Astrocyte of the hippocampus (primary cell): ENCODE data around the gene QSOX2.

Source experiments
- DNase-seq: peaks from one replicate; pipeline ENCODE4 v3.0.0; 2011; ENCODE audit warnings: low read depth, low spot score

QSOX2 gene

GRCh38 chr9:136192289-136193126 lies 53.1 kb downstream of the QSOX2 start:
- no peak for DNase-seq

GRCh38 chr9:136191960-136192286 lies 53.7 kb downstream of the QSOX2 start:
- no peak for DNase-seq

- no peak for DNase-seq
Observed at GRCh38 chr9:136191099-136191959, 54.3 kb downstream of the QSOX2 start.

GRCh38 chr9:136190656-136191055 lies 55.0 kb downstream of the QSOX2 start:
- no peak for DNase-seq

- DNase-seq: no peak
Observed at GRCh38 chr9:136190237-136190601, 55.4 kb downstream of the QSOX2 start.

DNA sequence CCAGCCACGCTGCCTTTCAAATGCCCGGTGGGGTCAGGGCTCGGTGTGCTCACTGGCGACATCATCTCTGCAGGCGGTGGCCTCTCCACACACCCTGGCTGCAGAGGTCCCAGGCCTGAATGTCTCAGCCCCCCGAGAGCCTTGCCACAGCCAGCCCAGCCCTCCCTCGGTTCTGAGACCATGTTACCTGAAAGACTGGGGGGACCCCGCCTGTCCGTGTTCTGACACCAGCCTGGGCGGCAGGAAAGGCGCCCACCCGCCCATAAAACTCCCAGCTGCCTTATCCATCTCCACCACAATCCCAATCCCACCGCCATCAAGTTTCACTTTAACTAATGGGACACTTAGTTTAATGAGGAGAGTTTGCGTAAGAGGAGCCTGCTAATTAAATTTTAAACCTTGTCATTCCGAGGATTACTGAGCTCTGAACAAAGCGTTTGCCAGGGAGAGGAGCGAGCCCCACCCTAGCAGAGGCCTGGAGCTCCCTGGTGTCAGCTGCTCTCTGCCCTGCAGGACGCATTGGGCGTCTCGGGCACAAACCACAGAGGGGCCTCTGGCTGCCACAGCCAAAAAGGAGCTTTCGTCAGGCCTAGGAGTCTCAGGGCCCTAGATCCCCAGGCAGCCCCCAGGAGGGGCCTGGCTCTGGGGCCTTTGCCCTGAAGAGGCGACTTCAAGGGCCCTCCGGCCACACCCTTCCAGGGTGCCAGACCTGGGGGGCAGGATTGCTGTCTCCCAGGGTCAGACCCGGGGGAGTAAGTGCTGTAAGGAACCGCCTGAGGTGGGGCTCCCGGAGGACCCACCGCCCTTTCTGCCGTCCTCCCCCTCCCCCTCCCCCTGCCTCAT lies 56.0 kb downstream of the QSOX2 start:
- no peak for DNase-seq

- no peak for DNase-seq
Observed at GRCh38 chr9:136187683-136188586, 57.7 kb downstream of the QSOX2 start.

DNA sequence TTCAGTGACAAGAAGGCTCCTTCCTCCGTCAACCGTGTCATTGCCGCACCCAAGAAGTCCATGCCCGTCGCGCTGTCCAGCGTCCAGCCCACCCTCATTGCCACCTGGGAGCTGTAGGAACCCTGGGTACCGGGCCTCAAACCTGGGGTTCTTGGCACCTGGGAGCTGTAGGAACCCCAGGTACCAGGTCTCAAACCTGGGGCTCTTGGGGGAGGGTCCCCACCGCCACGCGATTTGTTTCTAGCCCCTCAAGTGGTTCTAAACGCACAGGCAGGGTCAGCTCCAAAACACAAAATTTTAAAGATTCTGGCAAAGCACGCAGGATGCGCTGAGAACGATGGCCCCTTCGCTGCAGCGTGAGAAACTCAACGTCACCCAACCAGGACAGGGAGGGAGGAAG lies 58.4 kb downstream of the QSOX2 start:
- DNase-seq: no peak

- DNase-seq: no peak
Observed at GRCh38 chr9:136186386-136186785, 59.2 kb downstream of the QSOX2 start.

- DNase-seq: no peak
Observed at GRCh38 chr9:136185596-136186366, 59.8 kb downstream of the QSOX2 start.

- DNase-seq: no peak
Observed at GRCh38 chr9:136185066-136185465, 60.5 kb downstream of the QSOX2 start.

- DNase-seq: no peak
Observed at GRCh38 chr9:136182850-136183422, 62.7 kb downstream of the QSOX2 start.

- DNase-seq: no peak
Observed at GRCh38 chr9:136182420-136182787, 63.2 kb downstream of the QSOX2 start.

DNA sequence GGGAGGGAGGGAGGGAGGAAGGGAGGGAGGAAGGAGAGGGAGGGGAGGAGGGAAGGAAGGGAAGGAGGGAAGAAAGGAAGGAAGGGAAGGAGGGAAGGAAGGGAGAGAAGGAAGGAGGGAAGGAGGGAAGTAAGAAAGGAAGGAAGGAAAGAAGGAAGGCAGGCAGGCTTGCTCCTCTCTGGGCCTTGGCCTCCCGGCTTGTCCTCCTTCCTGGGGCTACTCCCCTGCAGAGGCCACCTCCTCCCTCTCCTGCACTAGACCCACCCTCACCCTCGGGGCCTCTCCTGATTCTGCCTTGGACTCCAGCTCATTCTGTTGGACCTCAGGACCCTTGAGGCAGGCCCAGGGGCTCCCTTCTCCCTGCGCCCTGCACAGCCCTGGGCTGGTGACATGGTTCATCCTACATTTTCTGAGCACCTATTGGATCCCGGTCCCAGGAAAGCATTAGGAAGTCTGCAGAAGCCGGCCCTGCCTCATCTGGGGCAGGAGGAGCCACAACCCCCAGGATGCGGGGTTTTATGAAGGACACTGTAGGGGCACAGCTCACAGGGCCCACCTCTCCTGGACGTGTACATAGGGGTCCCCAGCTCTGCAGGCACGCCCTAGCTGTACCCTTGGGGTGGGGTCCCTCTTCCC lies 63.7 kb downstream of the QSOX2 start:
- DNase-seq: no peak

DNA sequence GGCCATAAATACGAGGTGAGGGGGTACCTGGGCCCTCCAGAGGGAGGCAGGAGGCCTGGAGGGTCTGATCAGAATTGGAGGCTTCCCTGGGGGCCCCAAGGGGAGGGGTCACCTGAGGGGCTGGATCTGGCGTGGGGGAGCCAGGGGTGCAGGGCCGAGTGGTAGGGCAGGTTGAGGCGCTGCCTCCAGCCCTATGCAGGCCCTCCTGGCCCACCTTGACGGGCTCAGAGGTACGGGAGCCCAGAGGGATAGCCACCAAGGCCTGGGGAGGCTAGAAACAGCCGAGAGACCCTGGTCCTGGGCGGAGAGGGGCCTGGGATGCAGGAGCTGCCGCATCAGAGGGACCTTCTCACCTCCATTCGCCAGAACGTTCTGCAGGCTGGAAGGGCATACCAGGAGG lies 65.0 kb downstream of the QSOX2 start:
- DNase-seq: no peak

DNA sequence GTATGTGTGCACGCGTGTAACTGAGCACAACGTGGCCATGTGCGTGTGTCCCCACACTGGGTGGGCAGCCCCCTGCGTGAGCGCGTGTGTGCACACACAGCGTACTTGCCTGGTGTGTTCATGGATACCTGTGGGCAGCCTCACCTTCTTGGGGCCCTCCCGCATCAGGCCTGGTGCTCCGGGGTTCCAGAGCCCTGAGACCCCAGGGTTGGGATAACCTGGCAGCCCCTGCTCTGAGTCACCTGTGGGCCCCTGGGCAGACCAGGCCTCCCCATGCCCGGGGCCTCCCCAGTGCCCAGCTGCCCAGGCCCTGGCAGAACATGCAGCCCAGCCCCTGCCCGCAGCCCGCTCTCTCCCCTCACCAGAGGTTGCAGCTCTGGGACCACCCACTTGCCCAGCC lies 65.9 kb downstream of the QSOX2 start:
- no peak for DNase-seq

DNA sequence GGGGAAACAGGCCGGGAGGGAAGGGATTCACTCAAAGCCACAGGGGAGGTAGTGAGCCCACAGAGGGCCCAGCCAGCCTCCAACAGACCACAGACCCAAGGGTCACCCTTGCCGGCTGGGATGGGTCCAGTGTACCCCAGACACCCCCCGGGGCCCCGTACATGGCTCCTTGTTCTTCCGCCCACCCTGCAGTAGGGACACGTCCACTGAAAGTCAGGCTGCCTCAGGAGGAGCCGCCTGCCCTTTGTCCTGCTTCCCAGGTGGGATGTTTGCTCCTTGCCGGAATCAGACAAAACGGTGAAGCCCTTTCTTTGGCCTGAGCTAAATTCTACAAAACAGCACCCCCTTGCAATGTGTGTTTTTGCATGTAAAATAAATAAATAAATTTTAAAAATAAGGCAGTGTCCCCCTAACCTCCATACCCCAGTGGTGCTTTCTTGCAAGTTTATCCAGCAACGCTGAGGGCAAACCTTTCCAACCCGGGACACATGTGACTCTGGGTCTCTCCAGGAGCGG lies 66.5 kb downstream of the QSOX2 start:
- DNase-seq: no peak

DNA sequence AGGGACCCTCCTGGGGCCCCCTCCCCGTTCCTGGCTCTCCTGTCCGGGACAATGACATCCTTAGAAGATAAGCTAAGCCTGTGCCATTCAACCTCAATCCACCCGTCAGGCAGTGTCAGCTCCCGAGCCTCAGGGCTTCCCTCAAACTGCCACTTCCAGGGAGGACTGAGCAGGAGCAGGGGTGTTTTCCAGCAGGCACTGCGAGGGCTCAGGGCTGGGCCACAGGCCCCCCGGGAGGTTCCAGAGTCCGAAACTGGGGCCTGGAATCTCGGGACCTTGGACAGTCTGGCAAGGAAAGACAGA lies 66.9 kb downstream of the QSOX2 start:
- no peak for DNase-seq

DNA sequence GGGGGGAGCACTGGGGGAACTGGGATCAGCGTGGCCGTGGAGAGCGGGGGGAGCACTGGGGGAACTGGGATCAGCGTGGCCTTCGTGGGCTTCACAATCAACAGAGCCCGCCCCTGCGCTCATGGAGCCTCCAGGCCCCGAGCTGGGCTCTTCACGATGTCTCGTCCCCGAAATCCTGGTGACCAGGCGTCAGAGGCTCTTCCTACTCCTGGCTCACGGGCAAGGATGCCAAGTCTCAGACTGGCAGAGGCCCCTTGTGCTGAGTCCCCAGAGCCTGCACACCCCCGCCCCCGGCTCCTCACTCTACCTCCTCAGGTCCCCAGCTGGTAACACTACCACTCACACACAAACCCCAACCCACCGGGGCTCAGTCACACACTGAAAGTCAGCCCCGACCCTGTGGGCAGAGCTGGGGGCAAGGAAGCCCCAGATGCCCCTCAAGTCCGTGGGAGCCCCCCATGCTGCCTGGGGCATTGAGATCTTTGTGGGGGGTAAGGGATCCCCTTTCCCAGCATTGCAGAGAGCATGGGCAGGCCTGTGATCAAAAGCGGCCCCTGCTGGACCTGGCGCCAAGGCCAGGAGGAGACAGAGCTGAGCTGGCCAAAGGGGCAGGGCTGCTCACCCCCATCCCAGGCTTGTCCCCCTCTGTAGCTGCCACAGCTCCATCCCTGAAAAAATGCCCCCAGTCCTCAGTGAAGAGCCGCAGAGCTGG lies 67.4 kb downstream of the QSOX2 start:
- DNase-seq: no peak
